ENCODE measurements around the gene THTPA.
"Not testable (repeated sequence)": the region's sequence is repeated elsewhere in the genome, so short reads cannot be mapped to it uniquely, and the experiment has no call there.

Gene THTPA

GRCh38 chr14:23584527-23585203 is 28.6 kb downstream of the THTPA start:
- not testable (repeated sequence) for H3K27me3 ChIP-seq (ENCODE audit: control insufficient read depth, insufficient read depth, low read length); H3K4me3 ChIP-seq (ENCODE audit: low read length); H3K9ac ChIP-seq (ENCODE audit: low read length); H3K27ac ChIP-seq (ENCODE audit: low read length); H3K4me1 ChIP-seq (ENCODE audit: control insufficient read depth, low read depth, low read length); H3K9me3 ChIP-seq (ENCODE audit: control insufficient read depth, low read depth, low read length); H3K36me3 ChIP-seq (ENCODE audit: control insufficient read depth, low read depth, low read length)

- Histone ChIP-seq H3K27ac (ENCODE audit: low read length) (no peak overlapping the region), H3K4me1 (ENCODE audit: control insufficient read depth, low read depth, low read length) (peaks cover 4% of the 10 kb centered on the region), H3K27me3 (ENCODE audit: control insufficient read depth, insufficient read depth, low read length) (no peaks in the 10 kb centered on the region), H3K4me3 (ENCODE audit: low read length) (no peak overlapping the region), H3K9me3 (ENCODE audit: control insufficient read depth, low read depth, low read length) (no peaks in the 10 kb centered on the region), H3K36me3 (ENCODE audit: control insufficient read depth, low read depth, low read length) (no peaks in the 10 kb centered on the region), H3K9ac (ENCODE audit: low read length) (no peak overlapping the region)
Measured at GRCh38 chr14:23588884-23589598, 33.0 kb downstream of the THTPA start.

- no peaks in the 10 kb centered on the region for H3K9me3 ChIP-seq (ENCODE audit: control insufficient read depth, low read depth, low read length)
- peaks cover 4% of the 10 kb centered on the region for H3K4me1 ChIP-seq (ENCODE audit: control insufficient read depth, low read depth, low read length)
- no peak overlapping the region for H3K27ac ChIP-seq (ENCODE audit: low read length)
- no peaks in the 10 kb centered on the region for H3K36me3 ChIP-seq (ENCODE audit: control insufficient read depth, low read depth, low read length)
- no peaks in the 10 kb centered on the region for H3K27me3 ChIP-seq (ENCODE audit: control insufficient read depth, insufficient read depth, low read length)
- no peak overlapping the region for H3K4me3 ChIP-seq (ENCODE audit: low read length)
- H3K9ac ChIP-seq (ENCODE audit: low read length) = no peak overlapping the region
Measured at GRCh38 chr14:23589606-23590005, 33.5 kb downstream of the THTPA start.

- Histone ChIP-seq H3K27ac (ENCODE audit: low read length) (no peak overlapping the region), H3K4me1 (ENCODE audit: control insufficient read depth, low read depth, low read length) (peaks cover 4% of the 10 kb centered on the region), H3K27me3 (ENCODE audit: control insufficient read depth, insufficient read depth, low read length) (no peaks in the 10 kb centered on the region), H3K9me3 (ENCODE audit: control insufficient read depth, low read depth, low read length) (no peaks in the 10 kb centered on the region), H3K4me3 (ENCODE audit: low read length) (no peak overlapping the region), H3K9ac (ENCODE audit: low read length) (no peak overlapping the region), H3K36me3 (ENCODE audit: control insufficient read depth, low read depth, low read length) (no peaks in the 10 kb centered on the region)
Measured at GRCh38 chr14:23590198-23590597, 34.1 kb downstream of the THTPA start.

DNA sequence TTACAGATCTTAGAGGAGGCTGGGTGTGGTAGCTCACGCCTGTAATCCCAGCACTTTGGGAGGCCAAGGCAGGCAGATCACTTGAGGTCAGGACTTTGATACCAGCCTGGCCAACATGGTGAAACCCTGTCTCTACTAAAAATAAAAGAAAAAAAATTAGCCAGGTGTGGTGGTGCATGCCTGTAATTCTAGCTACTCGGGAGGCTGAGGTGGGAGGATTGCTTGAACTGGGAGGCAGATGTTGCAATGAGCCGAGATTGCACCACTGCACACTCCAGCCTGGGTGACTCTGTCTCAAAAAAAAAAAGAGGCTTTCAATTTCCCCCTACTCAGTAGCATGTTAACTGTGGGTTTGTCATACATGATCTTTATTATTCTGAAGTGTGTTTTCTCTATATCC is 38.1 kb downstream of the THTPA start:
- H3K36me3 ChIP-seq (ENCODE audit: control insufficient read depth, low read depth, low read length); H3K9me3 ChIP-seq (ENCODE audit: control insufficient read depth, low read depth, low read length); H3K4me3 ChIP-seq (ENCODE audit: low read length); H3K27me3 ChIP-seq (ENCODE audit: control insufficient read depth, insufficient read depth, low read length); H3K9ac ChIP-seq (ENCODE audit: low read length); H3K27ac ChIP-seq (ENCODE audit: low read length); H3K4me1 ChIP-seq (ENCODE audit: control insufficient read depth, low read depth, low read length): not testable (repeated sequence)

GRCh38 chr14:23600322-23600707 is 44.2 kb downstream of the THTPA start:
- H3K9me3 ChIP-seq (ENCODE audit: control insufficient read depth, low read depth, low read length) = no peaks in the 10 kb centered on the region
- no peaks in the 10 kb centered on the region for H3K36me3 ChIP-seq (ENCODE audit: control insufficient read depth, low read depth, low read length)
- no peaks in the 10 kb centered on the region for H3K27me3 ChIP-seq (ENCODE audit: control insufficient read depth, insufficient read depth, low read length)
- no peak overlapping the region for H3K9ac ChIP-seq (ENCODE audit: low read length)
- H3K4me1 ChIP-seq (ENCODE audit: control insufficient read depth, low read depth, low read length) = no peaks in the 10 kb centered on the region
- H3K27ac ChIP-seq (ENCODE audit: low read length) = no peak overlapping the region
- no peak overlapping the region for H3K4me3 ChIP-seq (ENCODE audit: low read length)

DNA sequence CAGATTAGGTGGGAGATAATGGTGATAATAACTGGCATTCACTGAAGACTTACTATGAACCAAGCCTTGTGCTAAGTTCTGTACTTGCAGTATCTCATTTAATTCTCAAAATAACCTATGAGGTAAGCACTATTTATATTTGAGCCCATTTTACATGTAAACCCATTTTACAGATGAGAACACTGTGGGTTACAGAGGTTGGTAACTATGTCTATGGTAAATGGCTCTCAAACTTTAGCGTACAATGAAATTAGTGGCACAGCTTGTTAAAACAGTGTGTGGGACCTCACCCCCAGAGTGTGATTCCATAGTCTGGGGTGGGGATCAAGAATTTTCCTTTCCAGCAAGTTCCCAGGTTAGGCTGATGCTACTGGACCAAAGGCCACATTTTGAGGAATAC is 44.7 kb downstream of the THTPA start:
- no peak overlapping the region for H3K27ac ChIP-seq (ENCODE audit: low read length)

GRCh38 chr14:23601424-23601823 is 45.4 kb downstream of the THTPA start:
- H3K4me3 ChIP-seq (ENCODE audit: low read length) = no peak overlapping the region
- H3K9ac ChIP-seq (ENCODE audit: low read length) = no peak overlapping the region
- no peaks in the 10 kb centered on the region for H3K27me3 ChIP-seq (ENCODE audit: control insufficient read depth, insufficient read depth, low read length)
- H3K4me1 ChIP-seq (ENCODE audit: control insufficient read depth, low read depth, low read length) = no peaks in the 10 kb centered on the region
- no peaks in the 10 kb centered on the region for H3K36me3 ChIP-seq (ENCODE audit: control insufficient read depth, low read depth, low read length)
- H3K27ac ChIP-seq (ENCODE audit: low read length) = no peak overlapping the region
- H3K9me3 ChIP-seq (ENCODE audit: control insufficient read depth, low read depth, low read length) = no peaks in the 10 kb centered on the region

More for the DNA sequence above, 44.7 kb downstream of the THTPA start:
- Histone ChIP-seq H3K4me3 (ENCODE audit: low read length) (no peak overlapping the region), H3K36me3 (ENCODE audit: control insufficient read depth, low read depth, low read length) (no peaks in the 10 kb centered on the region), H3K4me1 (ENCODE audit: control insufficient read depth, low read depth, low read length) (no peaks in the 10 kb centered on the region), H3K9ac (ENCODE audit: low read length) (no peak overlapping the region), H3K27me3 (ENCODE audit: control insufficient read depth, insufficient read depth, low read length) (no peaks in the 10 kb centered on the region), H3K9me3 (ENCODE audit: control insufficient read depth, low read depth, low read length) (no peaks in the 10 kb centered on the region)

DNA sequence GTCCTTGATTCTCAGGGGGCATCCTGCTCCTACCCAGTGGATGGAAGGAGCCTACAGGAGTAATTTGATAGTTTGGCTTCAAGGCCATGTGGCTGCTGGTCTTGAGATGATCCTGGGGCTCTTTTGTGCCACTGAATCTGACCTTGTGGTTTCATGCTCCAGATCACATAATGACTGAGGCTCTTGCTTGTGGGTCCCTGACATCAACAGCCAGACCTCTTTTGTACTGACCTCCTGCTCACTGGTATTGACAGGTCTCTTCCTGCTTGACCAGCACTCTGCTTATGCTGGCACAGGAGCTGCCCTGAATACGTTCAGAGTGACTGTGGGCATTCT is 45.7 kb downstream of the THTPA start:
- H3K27ac ChIP-seq (ENCODE audit: low read length) = no peak overlapping the region
- H3K9me3 ChIP-seq (ENCODE audit: control insufficient read depth, low read depth, low read length) = no peaks in the 10 kb centered on the region
- no peaks in the 10 kb centered on the region for H3K4me1 ChIP-seq (ENCODE audit: control insufficient read depth, low read depth, low read length)
- H3K36me3 ChIP-seq (ENCODE audit: control insufficient read depth, low read depth, low read length) = no peaks in the 10 kb centered on the region
- no peak overlapping the region for H3K4me3 ChIP-seq (ENCODE audit: low read length)
- H3K27me3 ChIP-seq (ENCODE audit: control insufficient read depth, insufficient read depth, low read length) = no peaks in the 10 kb centered on the region
- no peak overlapping the region for H3K9ac ChIP-seq (ENCODE audit: low read length)

DNA sequence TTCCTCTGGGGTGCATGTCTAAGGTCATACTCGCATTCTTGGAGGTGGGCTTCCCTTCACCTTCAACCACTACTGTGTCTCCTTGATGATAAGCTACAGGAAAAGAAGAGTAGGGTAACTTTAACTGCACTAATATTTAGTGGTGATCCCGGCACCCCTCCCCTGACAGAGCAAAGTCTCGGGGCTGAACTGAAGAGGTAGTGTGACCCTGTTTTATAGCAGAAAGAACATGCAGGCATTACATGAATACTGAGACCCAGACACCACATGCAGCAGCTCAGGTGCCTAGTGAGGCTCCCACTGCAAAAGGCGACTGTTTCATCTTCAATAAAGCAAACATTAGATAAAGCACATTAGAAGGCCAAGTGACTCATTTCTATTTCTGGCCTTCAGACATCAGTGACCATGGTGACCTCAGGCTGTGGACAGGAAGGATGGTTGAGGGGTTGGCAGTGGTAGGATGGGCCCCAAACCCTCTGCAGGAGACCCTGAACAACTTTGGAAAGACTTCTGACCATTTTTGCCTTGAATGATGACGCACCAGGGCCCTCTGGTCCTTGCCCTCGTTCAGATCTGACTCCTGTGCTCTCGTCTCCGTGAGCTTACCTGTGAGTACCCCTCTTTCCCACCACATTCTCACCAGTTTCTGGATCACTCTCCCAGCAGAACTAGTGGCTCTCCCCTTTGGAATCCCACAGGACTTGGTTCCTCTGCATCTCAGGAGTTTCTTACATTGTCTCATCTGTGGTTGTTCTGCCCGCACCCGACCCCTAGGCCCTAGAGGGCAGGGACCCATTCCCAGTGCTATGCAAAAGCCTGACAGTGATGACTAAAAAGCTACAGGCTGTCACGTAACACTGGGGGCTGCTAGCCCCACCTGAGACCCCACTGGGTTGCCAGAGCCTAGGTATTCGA is 46.4 kb downstream of the THTPA start:
- no peaks in the 10 kb centered on the region for H3K27me3 ChIP-seq (ENCODE audit: control insufficient read depth, insufficient read depth, low read length)
- H3K27ac ChIP-seq (ENCODE audit: low read length) = no peak overlapping the region
- H3K4me1 ChIP-seq (ENCODE audit: control insufficient read depth, low read depth, low read length) = no peaks in the 10 kb centered on the region
- H3K4me3 ChIP-seq (ENCODE audit: low read length) = no peak overlapping the region
- H3K9ac ChIP-seq (ENCODE audit: low read length) = no peak overlapping the region
- no peaks in the 10 kb centered on the region for H3K9me3 ChIP-seq (ENCODE audit: control insufficient read depth, low read depth, low read length)
- no peaks in the 10 kb centered on the region for H3K36me3 ChIP-seq (ENCODE audit: control insufficient read depth, low read depth, low read length)

DNA sequence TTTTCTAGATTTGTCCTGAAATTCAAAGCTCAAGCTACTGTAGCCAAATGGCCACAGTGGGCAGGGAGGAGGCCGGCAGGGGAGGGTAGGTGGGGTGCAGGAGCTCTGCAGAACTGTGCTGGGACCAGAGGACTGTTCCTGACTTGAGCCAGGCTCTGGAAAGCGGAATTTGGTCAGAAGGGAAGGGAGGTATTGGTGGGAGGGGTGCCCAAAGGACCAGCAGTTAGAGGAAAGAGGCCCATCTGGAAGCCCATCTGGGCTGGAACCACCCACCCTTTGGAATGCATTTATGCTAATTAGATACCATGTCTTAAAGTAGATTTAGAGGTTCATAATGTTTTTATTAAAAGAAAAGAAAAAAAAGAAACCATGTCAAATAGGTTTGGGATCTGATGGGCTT is 47.0 kb downstream of the THTPA start:
- no peak overlapping the region for H3K4me3 ChIP-seq (ENCODE audit: low read length)

More for the DNA sequence above, 47.0 kb downstream of the THTPA start:
- H3K27ac ChIP-seq (ENCODE audit: low read length) = no peak overlapping the region
- H3K9ac ChIP-seq (ENCODE audit: low read length) = no peak overlapping the region
- no peaks in the 10 kb centered on the region for H3K27me3 ChIP-seq (ENCODE audit: control insufficient read depth, insufficient read depth, low read length)
- H3K9me3 ChIP-seq (ENCODE audit: control insufficient read depth, low read depth, low read length) = no peaks in the 10 kb centered on the region
- no peaks in the 10 kb centered on the region for H3K36me3 ChIP-seq (ENCODE audit: control insufficient read depth, low read depth, low read length)
- H3K4me1 ChIP-seq (ENCODE audit: control insufficient read depth, low read depth, low read length) = no peaks in the 10 kb centered on the region
